Measurements from ENCODE around the gene ARHGAP15. TPM values are rescaled to one million over a fixed set of nuclear protein-coding genes. Genes with fewer than 3 reads are reported as not detected.

The ARHGAP15 gene
- total and polyA plus RNA-seq, 2 experiments from 2014 or later: 0.26 TPM; not detected in 1

DNA sequence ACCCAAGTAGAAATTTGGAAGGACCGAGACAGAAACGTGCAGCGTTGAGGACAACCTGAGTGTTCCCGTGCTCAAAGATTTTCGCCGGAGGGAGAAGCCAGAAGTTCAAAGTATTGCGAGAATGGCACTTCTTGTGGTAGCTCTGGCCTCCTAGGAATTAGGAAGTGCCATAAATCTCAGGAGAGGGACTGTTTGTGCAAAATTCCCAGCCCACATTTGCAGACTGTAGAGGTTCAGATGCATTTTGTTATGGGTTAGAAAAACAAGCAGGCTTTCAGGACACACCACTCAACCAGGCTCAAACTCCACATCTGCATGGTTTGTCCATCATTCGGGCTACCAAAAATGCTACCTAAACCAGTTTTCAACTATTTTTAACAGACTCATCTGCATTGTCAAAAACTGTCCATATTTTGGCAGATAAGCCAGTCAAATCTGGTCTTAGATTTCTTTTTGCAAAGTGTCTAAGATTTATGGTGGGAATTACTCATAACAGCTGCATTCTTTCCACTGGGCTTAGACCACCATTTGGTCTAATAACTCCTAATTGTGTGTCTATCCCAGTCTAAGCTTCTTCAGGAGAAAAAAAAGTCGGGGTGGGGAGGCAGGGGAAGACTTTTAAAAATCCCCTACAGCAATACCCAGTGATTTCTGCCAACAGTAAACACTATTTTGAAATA lies 422.9 kb downstream of the ARHGAP15 start:
- no peak overlapping the region for H3K4me3 Mint-ChIP-seq
- Histone ChIP-seq H4K20me1 (replicated peaks; ENCODE audit: insufficient read depth) (no peaks in the 10 kb centered on the region), H3K9me2 (ENCODE audit: insufficient read depth) (no peaks in the 10 kb centered on the region), H3F3A (replicated peaks; ENCODE audit: low read depth) (no peaks in the 10 kb centered on the region), H3K79me2 (replicated peaks; ENCODE audit: insufficient read depth) (no peaks in the 10 kb centered on the region), H3K4me2 (no peak overlapping the region), H2AFZ (no peak overlapping the region), H3K27me3 (ENCODE audit: insufficient read depth) (no peaks in the 10 kb centered on the region), H3K36me3 (ENCODE audit: insufficient read depth) (no peaks in the 10 kb centered on the region), H3K27ac (ENCODE audit: low read depth) (no peak overlapping the region), H3K4me3 (no peak overlapping the region), H3K4me1 (ENCODE audit: insufficient read depth) (no peaks in the 10 kb centered on the region)
- ATAC-seq: no peak
- DNase-seq (ENCODE audit: low spot score): no peak
- H3K27ac Mint-ChIP-seq: no peak overlapping the region
- H3K36me3 Mint-ChIP-seq (ENCODE audit: low read depth): no peaks in the 10 kb centered on the region
- TF ChIP-seq CREB1 (CRISPR knock-in tag; IDR thresholded peaks at IDR 0.05; ENCODE audit: low read depth): no peak
- TF ChIP-seq ZNF331 (CRISPR knock-in tag; IDR thresholded peaks at IDR 0.05; ENCODE audit: low read depth): no peak
- TF ChIP-seq NANOG (IDR thresholded peaks at IDR 0.05; ENCODE audit: borderline replicate concordance): no peak
- TF ChIP-seq JUNB (IDR thresholded peaks at IDR 0.05; ENCODE audit: unreplicated experiment): no peak
- no peak for TF ChIP-seq STAT1 (IDR thresholded peaks at IDR 0.05; ENCODE audit: unreplicated experiment)
- TF ChIP-seq, protein P1, sequence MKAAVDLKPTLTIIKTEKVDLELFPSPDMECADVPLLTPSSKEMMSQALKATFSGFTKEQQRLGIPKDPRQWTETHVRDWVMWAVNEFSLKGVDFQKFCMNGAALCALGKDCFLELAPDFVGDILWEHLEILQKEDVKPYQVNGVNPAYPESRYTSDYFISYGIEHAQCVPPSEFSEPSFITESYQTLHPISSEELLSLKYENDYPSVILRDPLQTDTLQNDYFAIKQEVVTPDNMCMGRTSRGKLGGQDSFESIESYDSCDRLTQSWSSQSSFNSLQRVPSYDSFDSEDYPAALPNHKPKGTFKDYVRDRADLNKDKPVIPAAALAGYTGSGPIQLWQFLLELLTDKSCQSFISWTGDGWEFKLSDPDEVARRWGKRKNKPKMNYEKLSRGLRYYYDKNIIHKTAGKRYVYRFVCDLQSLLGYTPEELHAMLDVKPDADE (IDR thresholded peaks at IDR 0.05): no peak
- TF ChIP-seq ZNF114 (CRISPR knock-in tag; IDR thresholded peaks at IDR 0.05): no peak
- TF ChIP-seq, protein P2, sequence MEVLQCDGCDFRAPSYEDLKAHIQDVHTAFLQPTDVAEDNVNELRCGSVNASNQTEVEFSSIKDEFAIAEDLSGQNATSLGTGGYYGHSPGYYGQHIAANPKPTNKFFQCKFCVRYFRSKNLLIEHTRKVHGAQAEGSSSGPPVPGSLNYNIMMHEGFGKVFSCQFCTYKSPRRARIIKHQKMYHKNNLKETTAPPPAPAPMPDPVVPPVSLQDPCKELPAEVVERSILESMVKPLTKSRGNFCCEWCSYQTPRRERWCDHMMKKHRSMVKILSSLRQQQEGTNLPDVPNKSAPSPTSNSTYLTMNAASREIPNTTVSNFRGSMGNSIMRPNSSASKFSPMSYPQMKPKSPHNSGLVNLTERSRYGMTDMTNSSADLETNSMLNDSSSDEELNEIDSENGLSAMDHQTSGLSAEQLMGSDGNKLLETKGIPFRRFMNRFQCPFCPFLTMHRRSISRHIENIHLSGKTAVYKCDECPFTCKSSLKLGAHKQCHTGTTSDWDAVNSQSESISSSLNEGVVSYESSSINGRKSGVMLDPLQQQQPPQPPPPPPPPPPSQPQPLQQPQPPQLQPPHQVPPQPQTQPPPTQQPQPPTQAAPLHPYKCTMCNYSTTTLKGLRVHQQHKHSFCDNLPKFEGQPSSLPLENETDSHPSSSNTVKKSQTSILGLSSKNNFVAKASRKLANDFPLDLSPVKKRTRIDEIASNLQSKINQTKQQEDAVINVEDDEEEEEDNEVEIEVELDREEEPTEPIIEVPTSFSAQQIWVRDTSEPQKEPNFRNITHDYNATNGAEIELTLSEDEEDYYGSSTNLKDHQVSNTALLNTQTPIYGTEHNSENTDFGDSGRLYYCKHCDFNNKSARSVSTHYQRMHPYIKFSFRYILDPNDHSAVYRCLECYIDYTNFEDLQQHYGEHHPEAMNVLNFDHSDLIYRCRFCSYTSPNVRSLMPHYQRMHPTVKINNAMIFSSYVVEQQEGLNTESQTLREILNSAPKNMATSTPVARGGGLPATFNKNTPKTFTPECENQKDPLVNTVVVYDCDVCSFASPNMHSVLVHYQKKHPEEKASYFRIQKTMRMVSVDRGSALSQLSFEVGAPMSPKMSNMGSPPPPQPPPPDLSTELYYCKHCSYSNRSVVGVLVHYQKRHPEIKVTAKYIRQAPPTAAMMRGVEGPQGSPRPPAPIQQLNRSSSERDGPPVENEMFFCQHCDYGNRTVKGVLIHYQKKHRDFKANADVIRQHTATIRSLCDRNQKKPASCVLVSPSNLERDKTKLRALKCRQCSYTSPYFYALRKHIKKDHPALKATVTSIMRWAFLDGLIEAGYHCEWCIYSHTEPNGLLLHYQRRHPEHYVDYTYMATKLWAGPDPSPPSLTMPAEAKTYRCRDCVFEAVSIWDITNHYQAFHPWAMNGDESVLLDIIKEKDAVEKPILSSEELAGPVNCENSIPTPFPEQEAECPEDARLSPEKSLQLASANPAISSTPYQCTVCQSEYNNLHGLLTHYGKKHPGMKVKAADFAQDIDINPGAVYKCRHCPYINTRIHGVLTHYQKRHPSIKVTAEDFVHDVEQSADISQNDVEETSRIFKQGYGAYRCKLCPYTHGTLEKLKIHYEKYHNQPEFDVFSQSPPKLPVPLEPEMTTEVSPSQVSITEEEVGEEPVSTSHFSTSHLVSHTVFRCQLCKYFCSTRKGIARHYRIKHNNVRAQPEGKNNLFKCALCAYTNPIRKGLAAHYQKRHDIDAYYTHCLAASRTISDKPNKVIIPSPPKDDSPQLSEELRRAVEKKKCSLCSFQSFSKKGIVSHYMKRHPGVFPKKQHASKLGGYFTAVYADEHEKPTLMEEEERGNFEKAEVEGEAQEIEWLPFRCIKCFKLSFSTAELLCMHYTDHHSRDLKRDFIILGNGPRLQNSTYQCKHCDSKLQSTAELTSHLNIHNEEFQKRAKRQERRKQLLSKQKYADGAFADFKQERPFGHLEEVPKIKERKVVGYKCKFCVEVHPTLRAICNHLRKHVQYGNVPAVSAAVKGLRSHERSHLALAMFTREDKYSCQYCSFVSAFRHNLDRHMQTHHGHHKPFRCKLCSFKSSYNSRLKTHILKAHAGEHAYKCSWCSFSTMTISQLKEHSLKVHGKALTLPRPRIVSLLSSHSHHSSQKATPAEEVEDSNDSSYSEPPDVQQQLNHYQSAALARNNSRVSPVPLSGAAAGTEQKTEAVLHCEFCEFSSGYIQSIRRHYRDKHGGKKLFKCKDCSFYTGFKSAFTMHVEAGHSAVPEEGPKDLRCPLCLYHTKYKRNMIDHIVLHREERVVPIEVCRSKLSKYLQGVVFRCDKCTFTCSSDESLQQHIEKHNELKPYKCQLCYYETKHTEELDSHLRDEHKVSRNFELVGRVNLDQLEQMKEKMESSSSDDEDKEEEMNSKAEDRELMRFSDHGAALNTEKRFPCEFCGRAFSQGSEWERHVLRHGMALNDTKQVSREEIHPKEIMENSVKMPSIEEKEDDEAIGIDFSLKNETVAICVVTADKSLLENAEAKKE (CRISPR knock-in tag; IDR thresholded peaks at IDR 0.05): no peak
- no peak for TF ChIP-seq EZH2 (IDR thresholded peaks at IDR 0.05; ENCODE audit: low read depth, unreplicated experiment)
- no peak for TF ChIP-seq POLR2AphosphoS5 (IDR thresholded peaks at IDR 0.05; ENCODE audit: low read depth)
- TF ChIP-seq, protein P3, sequence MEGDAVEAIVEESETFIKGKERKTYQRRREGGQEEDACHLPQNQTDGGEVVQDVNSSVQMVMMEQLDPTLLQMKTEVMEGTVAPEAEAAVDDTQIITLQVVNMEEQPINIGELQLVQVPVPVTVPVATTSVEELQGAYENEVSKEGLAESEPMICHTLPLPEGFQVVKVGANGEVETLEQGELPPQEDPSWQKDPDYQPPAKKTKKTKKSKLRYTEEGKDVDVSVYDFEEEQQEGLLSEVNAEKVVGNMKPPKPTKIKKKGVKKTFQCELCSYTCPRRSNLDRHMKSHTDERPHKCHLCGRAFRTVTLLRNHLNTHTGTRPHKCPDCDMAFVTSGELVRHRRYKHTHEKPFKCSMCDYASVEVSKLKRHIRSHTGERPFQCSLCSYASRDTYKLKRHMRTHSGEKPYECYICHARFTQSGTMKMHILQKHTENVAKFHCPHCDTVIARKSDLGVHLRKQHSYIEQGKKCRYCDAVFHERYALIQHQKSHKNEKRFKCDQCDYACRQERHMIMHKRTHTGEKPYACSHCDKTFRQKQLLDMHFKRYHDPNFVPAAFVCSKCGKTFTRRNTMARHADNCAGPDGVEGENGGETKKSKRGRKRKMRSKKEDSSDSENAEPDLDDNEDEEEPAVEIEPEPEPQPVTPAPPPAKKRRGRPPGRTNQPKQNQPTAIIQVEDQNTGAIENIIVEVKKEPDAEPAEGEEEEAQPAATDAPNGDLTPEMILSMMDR (conservative IDR thresholded peaks at IDR 0.05; ENCODE audit: low read depth in 2 of 2): no peak
- TF ChIP-seq, protein P4, sequence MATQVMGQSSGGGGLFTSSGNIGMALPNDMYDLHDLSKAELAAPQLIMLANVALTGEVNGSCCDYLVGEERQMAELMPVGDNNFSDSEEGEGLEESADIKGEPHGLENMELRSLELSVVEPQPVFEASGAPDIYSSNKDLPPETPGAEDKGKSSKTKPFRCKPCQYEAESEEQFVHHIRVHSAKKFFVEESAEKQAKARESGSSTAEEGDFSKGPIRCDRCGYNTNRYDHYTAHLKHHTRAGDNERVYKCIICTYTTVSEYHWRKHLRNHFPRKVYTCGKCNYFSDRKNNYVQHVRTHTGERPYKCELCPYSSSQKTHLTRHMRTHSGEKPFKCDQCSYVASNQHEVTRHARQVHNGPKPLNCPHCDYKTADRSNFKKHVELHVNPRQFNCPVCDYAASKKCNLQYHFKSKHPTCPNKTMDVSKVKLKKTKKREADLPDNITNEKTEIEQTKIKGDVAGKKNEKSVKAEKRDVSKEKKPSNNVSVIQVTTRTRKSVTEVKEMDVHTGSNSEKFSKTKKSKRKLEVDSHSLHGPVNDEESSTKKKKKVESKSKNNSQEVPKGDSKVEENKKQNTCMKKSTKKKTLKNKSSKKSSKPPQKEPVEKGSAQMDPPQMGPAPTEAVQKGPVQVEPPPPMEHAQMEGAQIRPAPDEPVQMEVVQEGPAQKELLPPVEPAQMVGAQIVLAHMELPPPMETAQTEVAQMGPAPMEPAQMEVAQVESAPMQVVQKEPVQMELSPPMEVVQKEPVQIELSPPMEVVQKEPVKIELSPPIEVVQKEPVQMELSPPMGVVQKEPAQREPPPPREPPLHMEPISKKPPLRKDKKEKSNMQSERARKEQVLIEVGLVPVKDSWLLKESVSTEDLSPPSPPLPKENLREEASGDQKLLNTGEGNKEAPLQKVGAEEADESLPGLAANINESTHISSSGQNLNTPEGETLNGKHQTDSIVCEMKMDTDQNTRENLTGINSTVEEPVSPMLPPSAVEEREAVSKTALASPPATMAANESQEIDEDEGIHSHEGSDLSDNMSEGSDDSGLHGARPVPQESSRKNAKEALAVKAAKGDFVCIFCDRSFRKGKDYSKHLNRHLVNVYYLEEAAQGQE (IDR thresholded peaks at IDR 0.05; ENCODE audit: unreplicated experiment): no peak
- no peak for TF ChIP-seq EZH2phosphoT487 (IDR thresholded peaks at IDR 0.05; ENCODE audit: unreplicated experiment)
- H3K9me3 Mint-ChIP-seq: peaks cover 5% of the 10 kb centered on the region; the same call in 2 of the 3 replicates
- no peaks in the 10 kb centered on the region for H3K4me1 Mint-ChIP-seq
- H3K27me3 Mint-ChIP-seq (ENCODE audit: insufficient read depth, low read depth, poor library complexity): no peaks in the 10 kb centered on the region

Measured in GM23338 (cell line).